Epithelial cell of esophagus (primary cell): Measurements from ENCODE around the gene IFNAR2.

ENCODE experiments used
- DNase-seq: peaks from one replicate; pipeline ENCODE4 v3.0.0; 2010; ENCODE audit warnings: low read depth
- H3K4me3 ChIP-seq: 2 replicates; pipeline ENCODE4 v1.5.1; 2011; ENCODE audit warnings: mild to moderate bottlenecking, low read length, control low read depth
- TF ChIP-seq, protein P1 (sequence below): IDR thresholded peaks from 2 replicates; pipeline ENCODE4 v1.5.1; 2011; ENCODE audit warnings: low read depth, mild to moderate bottlenecking, low read length, control low read depth, inconsistent platforms; ENCODE audit not compliant: insufficient read depth; ENCODE audit errors: missing control alignments

IFNAR2 gene

DNA sequence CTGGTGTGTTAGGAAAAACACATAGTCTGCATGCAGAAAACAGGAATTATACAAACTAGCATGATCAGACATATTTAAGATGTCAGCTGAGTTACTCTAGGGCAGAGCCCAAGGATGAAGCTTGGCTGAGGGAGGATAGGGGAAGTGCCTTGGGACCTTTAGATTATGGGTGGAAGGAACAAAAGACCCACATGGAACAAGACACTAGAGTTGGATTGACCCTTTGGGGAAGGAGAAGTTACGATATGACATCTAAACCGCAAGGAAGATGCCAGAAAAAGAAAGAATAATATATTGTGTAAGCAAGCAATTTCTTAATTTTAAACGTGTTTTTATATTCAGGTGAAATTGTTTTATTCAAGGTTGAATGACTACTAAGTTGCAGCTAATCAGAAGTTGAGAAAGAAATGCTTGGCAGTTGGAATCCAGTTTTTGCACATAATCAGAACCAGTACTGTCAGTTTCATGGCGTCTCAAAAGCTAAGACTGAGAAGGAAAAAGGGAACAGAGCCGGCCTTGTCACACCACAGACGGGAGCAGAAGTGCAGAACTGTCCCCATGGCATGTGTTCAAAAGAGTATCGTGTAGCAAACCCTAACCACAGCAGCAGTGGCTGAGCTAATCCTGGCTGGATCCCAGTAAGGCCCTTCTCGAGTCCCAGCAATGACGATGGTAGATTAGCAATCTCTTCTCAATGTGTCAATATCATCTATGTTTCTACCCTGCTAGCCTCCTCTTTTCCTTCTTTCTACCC is 31.2 kb upstream of the IFNAR2 start:
- TF ChIP-seq, protein P1, sequence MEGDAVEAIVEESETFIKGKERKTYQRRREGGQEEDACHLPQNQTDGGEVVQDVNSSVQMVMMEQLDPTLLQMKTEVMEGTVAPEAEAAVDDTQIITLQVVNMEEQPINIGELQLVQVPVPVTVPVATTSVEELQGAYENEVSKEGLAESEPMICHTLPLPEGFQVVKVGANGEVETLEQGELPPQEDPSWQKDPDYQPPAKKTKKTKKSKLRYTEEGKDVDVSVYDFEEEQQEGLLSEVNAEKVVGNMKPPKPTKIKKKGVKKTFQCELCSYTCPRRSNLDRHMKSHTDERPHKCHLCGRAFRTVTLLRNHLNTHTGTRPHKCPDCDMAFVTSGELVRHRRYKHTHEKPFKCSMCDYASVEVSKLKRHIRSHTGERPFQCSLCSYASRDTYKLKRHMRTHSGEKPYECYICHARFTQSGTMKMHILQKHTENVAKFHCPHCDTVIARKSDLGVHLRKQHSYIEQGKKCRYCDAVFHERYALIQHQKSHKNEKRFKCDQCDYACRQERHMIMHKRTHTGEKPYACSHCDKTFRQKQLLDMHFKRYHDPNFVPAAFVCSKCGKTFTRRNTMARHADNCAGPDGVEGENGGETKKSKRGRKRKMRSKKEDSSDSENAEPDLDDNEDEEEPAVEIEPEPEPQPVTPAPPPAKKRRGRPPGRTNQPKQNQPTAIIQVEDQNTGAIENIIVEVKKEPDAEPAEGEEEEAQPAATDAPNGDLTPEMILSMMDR, result no peak
- no peak overlapping the region for H3K4me3 ChIP-seq
- DNase-seq, result no peak

DNA sequence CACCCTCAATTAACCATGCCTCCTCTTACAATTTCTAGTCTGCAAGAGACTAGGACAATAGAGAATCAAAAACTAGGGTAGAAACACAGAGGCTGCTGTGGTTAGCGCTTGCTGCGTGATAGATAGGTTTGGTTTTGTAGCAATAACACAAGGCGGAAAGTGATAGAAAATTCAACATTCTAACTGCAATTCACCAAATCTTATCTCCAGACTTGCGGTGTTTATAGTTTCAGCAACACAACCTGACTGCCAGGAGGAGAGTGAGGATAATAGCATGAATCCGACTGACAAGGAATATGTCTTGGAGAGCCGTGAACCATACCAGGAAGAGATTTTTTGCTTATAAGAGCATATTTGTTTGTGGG is 30.7 kb upstream of the IFNAR2 start:
- no peak for DNase-seq
- TF ChIP-seq, protein P1, result no peak
- no peak overlapping the region for H3K4me3 ChIP-seq

DNA sequence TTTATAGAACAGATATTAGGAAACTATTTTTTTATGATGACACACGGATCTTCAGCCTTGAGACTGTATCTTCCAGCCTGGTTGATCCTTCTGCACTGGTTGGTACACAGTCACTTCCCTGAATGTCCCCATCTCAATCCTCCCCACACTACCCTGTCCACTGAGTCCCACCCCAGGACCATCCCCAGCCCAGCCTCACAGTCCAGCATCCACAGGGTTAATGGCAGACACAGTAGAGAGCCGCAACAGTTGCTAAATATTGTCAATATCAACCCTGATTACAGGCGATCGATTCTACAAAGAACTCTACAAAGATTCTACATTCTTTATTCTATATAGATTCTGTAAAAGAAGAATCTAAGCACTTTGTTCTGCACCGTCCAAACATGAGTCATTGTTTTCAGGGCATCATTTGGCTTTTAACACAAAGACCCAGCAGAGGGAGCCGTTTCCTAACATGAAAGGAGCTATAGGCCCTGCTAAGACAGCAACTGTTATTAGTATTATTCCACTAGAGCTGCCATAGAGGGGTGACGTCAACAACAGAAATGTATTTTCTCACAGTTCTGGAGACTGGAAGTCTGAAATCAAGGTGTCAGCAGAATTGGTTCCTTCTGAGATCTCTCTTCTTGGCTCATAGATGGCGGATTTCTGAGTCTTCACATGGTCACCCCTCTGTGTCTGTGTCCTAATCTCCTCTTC is 30.1 kb upstream of the IFNAR2 start:
- peak; percentile 93 for DNase-seq
- H3K4me3 ChIP-seq, result no peak overlapping the region
- TF ChIP-seq, protein P1, result peak; percentile 79

DNA sequence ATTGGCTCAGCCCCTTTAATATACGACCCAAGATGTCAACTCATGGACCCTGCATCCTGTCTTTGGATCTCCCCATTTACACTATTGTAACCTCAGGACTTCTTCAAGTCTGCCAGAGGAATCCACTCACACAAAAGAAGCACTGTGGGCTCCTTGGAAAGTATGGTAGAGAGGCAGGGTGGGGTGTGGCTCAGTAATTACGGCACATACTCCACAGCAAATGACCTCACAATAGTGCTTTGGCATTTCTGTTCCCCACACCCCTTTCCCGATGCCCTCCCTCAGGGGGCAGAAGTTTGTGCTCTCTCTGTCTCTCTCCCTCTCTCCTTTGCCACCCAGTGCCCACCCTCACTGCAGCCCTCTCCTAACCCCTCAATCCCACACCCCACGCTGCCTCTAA is 27.8 kb upstream of the IFNAR2 start:
- no peak overlapping the region for H3K4me3 ChIP-seq
- TF ChIP-seq, protein P1, result no peak
- no peak for DNase-seq

DNA sequence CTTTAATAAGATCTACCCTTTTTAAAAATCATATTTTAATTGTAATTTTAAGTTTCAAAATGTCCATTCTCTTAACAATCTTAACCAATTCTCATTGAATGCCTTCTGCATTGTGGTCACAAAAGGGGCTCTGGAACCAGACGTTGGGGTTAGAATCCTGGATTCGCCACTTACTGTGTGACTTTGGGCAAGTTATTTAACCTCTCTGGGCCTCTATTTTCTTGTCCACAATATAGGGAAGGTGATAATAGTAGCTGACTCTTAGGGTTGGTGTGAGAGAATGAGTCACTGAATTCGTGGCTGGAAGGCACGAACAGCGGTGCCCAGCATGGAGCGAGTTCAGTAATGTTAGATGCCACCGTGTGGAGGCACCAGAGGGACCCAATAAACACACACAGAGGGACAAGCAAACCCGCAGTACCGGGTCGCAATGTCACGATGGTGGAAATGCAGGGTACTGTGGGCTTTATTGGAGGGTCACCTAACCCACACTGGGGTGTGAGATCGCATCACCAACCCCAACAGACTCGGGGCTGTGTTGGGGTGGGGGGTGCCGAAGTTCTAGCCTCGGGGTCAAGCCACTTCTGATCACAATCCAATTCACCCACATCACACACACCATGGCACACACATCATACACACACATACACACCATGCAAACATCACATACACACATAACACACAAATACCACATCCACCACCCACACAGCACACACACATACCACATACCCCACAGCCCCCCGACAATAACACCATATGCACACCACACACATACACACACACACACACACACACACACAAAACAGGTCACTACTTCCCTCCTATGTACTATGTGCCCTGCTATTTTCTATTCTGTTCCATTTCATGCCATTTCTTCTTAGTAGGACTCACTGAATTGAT is 27.0 kb upstream of the IFNAR2 start:
- TF ChIP-seq, protein P1, result no peak
- DNase-seq, result peak; percentile 17
- H3K4me3 ChIP-seq, result no peak overlapping the region

DNA sequence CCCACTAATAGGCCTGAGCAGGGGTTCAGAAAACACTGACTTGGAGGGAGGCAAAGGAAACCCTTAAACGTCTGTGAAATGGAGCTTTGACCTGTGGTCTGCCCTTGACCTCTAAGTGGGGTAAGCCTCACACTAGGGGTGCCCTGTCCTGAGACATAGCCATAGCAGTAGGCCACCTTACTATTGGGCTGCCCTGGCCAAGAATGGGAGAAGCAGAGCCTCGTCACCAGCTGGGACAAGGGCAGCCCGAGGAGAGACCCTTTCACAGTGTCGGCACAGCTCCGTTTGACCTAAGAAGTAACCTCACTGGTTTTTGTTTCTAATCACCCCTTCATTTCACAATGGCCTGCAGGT is 26.4 kb upstream of the IFNAR2 start:
- DNase-seq, result no peak

More for the DNA sequence above, 26.4 kb upstream of the IFNAR2 start:
- no peak overlapping the region for H3K4me3 ChIP-seq
- TF ChIP-seq, protein P1, result no peak
